Measurements from ENCODE around the gene TWSG1. TPM values are rescaled to one million over a fixed set of nuclear protein-coding genes. Genes with fewer than 3 reads are reported as not detected.

The TWSG1 gene
- total and polyA plus RNA-seq, 2 donors (not counting 3 experiments of a cell fraction or from before 2014, with no cell fraction given), result 52.4 to 57.4 TPM

GRCh38 chr18:9343577-9343976 lies 9.0 kb downstream of the TWSG1 start:
- POLR2A ChIA-PET, result no interaction called here
- H3K27ac ChIP-seq (ENCODE audit: insufficient read depth, low read depth, low read length), result no peak overlapping the region
- no peak overlapping the region for H3K4me2 ChIP-seq (ENCODE audit: insufficient read depth, low read length)
- no peaks in the 10 kb centered on the region for H3K9me1 ChIP-seq (replicated peaks; ENCODE audit: control insufficient read depth, extremely low read depth, insufficient read depth, low read length)
- no peak overlapping the region for H2AFZ ChIP-seq (ENCODE audit: low read depth, low read length)
- no peak for DNase-seq (ENCODE audit: low read depth, low spot score)
- H3K9ac ChIP-seq (replicated peaks; ENCODE audit: extremely low read depth, insufficient read depth, low read length), result no peak overlapping the region
- FAIRE-seq, result no peak
- peaks cover 42% of the 10 kb centered on the region for H3K79me2 ChIP-seq (ENCODE audit: control insufficient read depth, insufficient read depth, low read length)
- H4K20me1 ChIP-seq (replicated peaks; ENCODE audit: control insufficient read depth, extremely low read depth, insufficient read depth, low read length), result no peaks in the 10 kb centered on the region
- H3K27me3 ChIP-seq (ENCODE audit: control insufficient read depth in 2 of 2, insufficient read depth in 2 of 2, low read length in 2 of 2), result no peaks in the 10 kb centered on the region
- intact Hi-C loops (cut with micrococcal nuclease), result loop anchor here (1.0 kb wide), 1 partner anchor 34 kb away; no protein-coding TSS in a partner anchor
- H3K4me1 ChIP-seq (ENCODE audit: control insufficient read depth, extremely low read depth, insufficient read depth, low read length), result peaks cover 12% of the 10 kb centered on the region
- H3K9me3 ChIP-seq (replicated peaks; ENCODE audit: control insufficient read depth, insufficient read depth, low read length), result no peaks in the 10 kb centered on the region
- peaks cover 0 to 5% of the 10 kb centered on the region in 2 experiments for H3K36me3 ChIP-seq (ENCODE audit: control insufficient read depth in 2 of 2, extremely low read depth in 1 of 2, insufficient read depth in 2 of 2, low read length in 2 of 2)
- no TSS peak for BruUV-seq (replicated peaks)
- no peak for TF ChIP-seq POLR2AphosphoS5 (IDR thresholded peaks at IDR 0.05; ENCODE audit: insufficient read depth, low read depth, low read length)
- no peak for TF ChIP-seq GATA2 (IDR thresholded peaks at IDR 0.05; ENCODE audit: insufficient read depth, insufficient read length, low read depth, low read length)
- TF ChIP-seq POLR2A (IDR thresholded peaks at IDR 0.05; ENCODE audit: low read depth, low read length), result no peak
- no peak for TF ChIP-seq EZH2 (IDR thresholded peaks at IDR 0.05; ENCODE audit: borderline replicate concordance, low read depth, low read length, severe bottlenecking)
- TF ChIP-seq MAX (IDR thresholded peaks at IDR 0.05; ENCODE audit: insufficient read depth, insufficient read length), result no peak
- TF ChIP-seq MYC (IDR thresholded peaks at IDR 0.05; ENCODE audit: low read depth, low read length), result no peak
- no peak for TF ChIP-seq CTCF (IDR thresholded peaks at IDR 0.05; ENCODE audit: extremely low read depth in 1 of 2, insufficient read depth in 1 of 2, low read depth in 1 of 2, low read length in 2 of 2)
- CTCF ChIA-PET, result no interaction called here
- H3K4me3 ChIP-seq (replicated peaks in 1 of 3; ENCODE audit: insufficient read depth in 1 of 3, low read depth in 1 of 3, low read length in 3 of 3), result no peak overlapping the region
- dilution Hi-C loops (cut with MboI; ENCODE audit: extremely low pct_ligation_motif_present, low sequenced_read_pairs), result no loop called here
